ENCODE measurements around the gene ENO1.
A peak's percentile ranks its signal among the peaks of the same experiment; 100 is the strongest.
"Not testable (repeated sequence)": the region's sequence is repeated elsewhere in the genome, so short reads cannot be mapped to it uniquely, and the experiment has no call there.

Gene ENO1

DNA sequence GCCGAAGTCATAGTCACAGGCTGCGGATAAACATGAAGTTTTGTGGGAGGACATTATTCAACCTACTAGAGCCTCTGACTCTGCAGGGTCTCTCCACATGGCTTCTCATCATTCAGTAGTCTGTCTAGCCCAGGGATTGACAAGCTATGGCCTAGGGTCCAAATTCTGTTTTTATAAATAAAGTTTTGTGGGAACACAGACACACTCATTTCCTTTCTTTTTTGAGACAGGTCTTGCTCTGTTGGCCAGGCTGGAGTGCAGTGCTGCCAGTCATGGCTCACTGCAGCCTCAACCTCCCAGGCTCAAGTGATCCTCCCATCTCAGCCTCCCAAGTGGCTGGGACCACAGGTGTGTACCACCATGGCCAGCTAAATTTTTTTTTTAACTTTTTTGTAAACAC, 8.1 kb upstream of the ENO1 start:
- Histone ChIP-seq H3K36me3 (ENCODE audit: low read depth) (no peaks in the 10 kb centered on the region), H3K27ac (ENCODE audit: poor library complexity, severe bottlenecking) (no peak overlapping the region), H3K9me3 (ENCODE audit: severe bottlenecking) (no peaks in the 10 kb centered on the region), H3K4me3 (ENCODE audit: severe bottlenecking) (no peak overlapping the region), H3K4me1 (ENCODE audit: insufficient read depth, poor library complexity, severe bottlenecking) (peaks cover 20% of the 10 kb centered on the region), H3K27me3 (ENCODE audit: insufficient read depth, poor library complexity, severe bottlenecking) (no peaks in the 10 kb centered on the region)
- ATAC-seq (ENCODE audit: low read depth) (no peak), DNase-seq (ENCODE audit: low spot score) (no peak)
- TF ChIP-seq, protein P1, sequence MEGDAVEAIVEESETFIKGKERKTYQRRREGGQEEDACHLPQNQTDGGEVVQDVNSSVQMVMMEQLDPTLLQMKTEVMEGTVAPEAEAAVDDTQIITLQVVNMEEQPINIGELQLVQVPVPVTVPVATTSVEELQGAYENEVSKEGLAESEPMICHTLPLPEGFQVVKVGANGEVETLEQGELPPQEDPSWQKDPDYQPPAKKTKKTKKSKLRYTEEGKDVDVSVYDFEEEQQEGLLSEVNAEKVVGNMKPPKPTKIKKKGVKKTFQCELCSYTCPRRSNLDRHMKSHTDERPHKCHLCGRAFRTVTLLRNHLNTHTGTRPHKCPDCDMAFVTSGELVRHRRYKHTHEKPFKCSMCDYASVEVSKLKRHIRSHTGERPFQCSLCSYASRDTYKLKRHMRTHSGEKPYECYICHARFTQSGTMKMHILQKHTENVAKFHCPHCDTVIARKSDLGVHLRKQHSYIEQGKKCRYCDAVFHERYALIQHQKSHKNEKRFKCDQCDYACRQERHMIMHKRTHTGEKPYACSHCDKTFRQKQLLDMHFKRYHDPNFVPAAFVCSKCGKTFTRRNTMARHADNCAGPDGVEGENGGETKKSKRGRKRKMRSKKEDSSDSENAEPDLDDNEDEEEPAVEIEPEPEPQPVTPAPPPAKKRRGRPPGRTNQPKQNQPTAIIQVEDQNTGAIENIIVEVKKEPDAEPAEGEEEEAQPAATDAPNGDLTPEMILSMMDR (IDR thresholded peaks at IDR 0.05; ENCODE audit: poor library complexity, severe bottlenecking) = no peak

DNA sequence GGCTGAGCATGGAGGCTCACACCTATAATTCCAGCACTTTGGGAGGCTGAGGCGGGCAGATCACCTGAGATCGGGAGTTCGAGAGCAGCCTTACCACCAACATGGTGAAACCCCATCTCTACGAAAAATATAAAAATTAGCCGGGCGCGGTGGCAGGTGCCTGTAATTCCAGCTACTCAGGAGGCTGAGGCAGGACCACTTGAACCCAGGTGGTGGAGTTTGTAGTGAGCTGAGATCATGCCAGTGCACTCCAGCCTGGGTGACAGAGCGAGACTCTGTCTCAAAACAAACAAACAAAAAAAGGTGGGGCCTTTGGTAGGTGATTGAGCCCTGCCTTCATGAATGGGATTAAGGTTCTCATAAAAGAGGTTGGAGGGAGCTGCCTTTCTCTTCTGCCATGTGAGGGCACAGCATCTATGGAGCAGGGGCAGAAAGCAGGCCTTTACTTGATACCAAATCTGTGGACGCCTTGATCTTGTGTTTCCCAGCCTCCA, 7.6 kb upstream of the ENO1 start:
- not testable (repeated sequence) for H3K36me3 ChIP-seq (ENCODE audit: low read depth); H3K27ac ChIP-seq (ENCODE audit: poor library complexity, severe bottlenecking); H3K27me3 ChIP-seq (ENCODE audit: insufficient read depth, poor library complexity, severe bottlenecking); ATAC-seq (ENCODE audit: low read depth); DNase-seq (ENCODE audit: low spot score); H3K9me3 ChIP-seq (ENCODE audit: severe bottlenecking); H3K4me3 ChIP-seq (ENCODE audit: severe bottlenecking)
- H3K4me1 ChIP-seq (ENCODE audit: insufficient read depth, poor library complexity, severe bottlenecking) = peaks cover 19% of the 10 kb centered on the region

- H3K27me3 ChIP-seq (ENCODE audit: insufficient read depth, poor library complexity, severe bottlenecking) = not testable (repeated sequence)
- peaks cover 18% of the 10 kb centered on the region for H3K4me1 ChIP-seq (ENCODE audit: insufficient read depth, poor library complexity, severe bottlenecking)
These were observed 5.6 kb upstream of the ENO1 start for GRCh38 chr1:8884105-8884504.

GRCh38 chr1:8883491-8883890, 5.0 kb upstream of the ENO1 start:
- H3K4me3 ChIP-seq (ENCODE audit: severe bottlenecking) = no peak overlapping the region
- H3K4me1 ChIP-seq (ENCODE audit: insufficient read depth, poor library complexity, severe bottlenecking) = peaks cover 15% of the 10 kb centered on the region
- ATAC-seq (ENCODE audit: low read depth) (no peak), DNase-seq (ENCODE audit: low spot score) (no peak)
- H3K36me3 ChIP-seq (ENCODE audit: low read depth) = no peaks in the 10 kb centered on the region
- TF ChIP-seq, protein P1 (IDR thresholded peaks at IDR 0.05; ENCODE audit: poor library complexity, severe bottlenecking) = no peak
- no peak overlapping the region for H3K27ac ChIP-seq (ENCODE audit: poor library complexity, severe bottlenecking)
- H3K27me3 ChIP-seq (ENCODE audit: insufficient read depth, poor library complexity, severe bottlenecking) = no peaks in the 10 kb centered on the region
- H3K9me3 ChIP-seq (ENCODE audit: severe bottlenecking) = no peaks in the 10 kb centered on the region

More at GRCh38 chr1:8884105-8884504, 5.6 kb upstream of the ENO1 start:
- DNase-seq (ENCODE audit: low spot score); ATAC-seq (ENCODE audit: low read depth); H3K4me3 ChIP-seq (ENCODE audit: severe bottlenecking); H3K36me3 ChIP-seq (ENCODE audit: low read depth); H3K9me3 ChIP-seq (ENCODE audit: severe bottlenecking); H3K27ac ChIP-seq (ENCODE audit: poor library complexity, severe bottlenecking): not testable (repeated sequence)

- H3K27ac ChIP-seq (ENCODE audit: poor library complexity, severe bottlenecking) = peak overlapping the region; percentile 97
- ATAC-seq (ENCODE audit: low read depth) (peak; percentile 54), DNase-seq (ENCODE audit: low spot score) (no peak)
- TF ChIP-seq, protein P1 (IDR thresholded peaks at IDR 0.05; ENCODE audit: poor library complexity, severe bottlenecking) = no peak
- no peak overlapping the region for H3K4me3 ChIP-seq (ENCODE audit: severe bottlenecking)
- peaks cover 21% of the 10 kb centered on the region for H3K4me1 ChIP-seq (ENCODE audit: insufficient read depth, poor library complexity, severe bottlenecking)
- H3K9me3 ChIP-seq (ENCODE audit: severe bottlenecking) = no peaks in the 10 kb centered on the region
- no peaks in the 10 kb centered on the region for H3K27me3 ChIP-seq (ENCODE audit: insufficient read depth, poor library complexity, severe bottlenecking)
- H3K36me3 ChIP-seq (ENCODE audit: low read depth) = peaks cover 31% of the 10 kb centered on the region
These were observed 1.6 kb upstream of the ENO1 start for GRCh38 chr1:8879922-8880676.

GRCh38 chr1:8879464-8879921, 1.0 kb upstream of the ENO1 start:
- peaks cover 26% of the 10 kb centered on the region for H3K4me1 ChIP-seq (ENCODE audit: insufficient read depth, poor library complexity, severe bottlenecking)
- TF ChIP-seq, protein P1 (IDR thresholded peaks at IDR 0.05; ENCODE audit: poor library complexity, severe bottlenecking) = no peak
- ATAC-seq (ENCODE audit: low read depth) = no peak

More at GRCh38 chr1:8879464-8879921, 1.0 kb upstream of the ENO1 start:
- Histone ChIP-seq H3K4me3 (ENCODE audit: severe bottlenecking) (peak overlapping the region; percentile 81), H3K36me3 (ENCODE audit: low read depth) (peaks cover 37% of the 10 kb centered on the region), H3K9me3 (ENCODE audit: severe bottlenecking) (no peaks in the 10 kb centered on the region), H3K27ac (ENCODE audit: poor library complexity, severe bottlenecking) (peak overlapping the region; percentile 97), H3K27me3 (ENCODE audit: insufficient read depth, poor library complexity, severe bottlenecking) (no peaks in the 10 kb centered on the region)
- no peak for DNase-seq (ENCODE audit: low spot score)

Data from RWPE2 (cell line).